ENCODE measurements around the gene CLEC2D. TPM values are rescaled to one million over a fixed set of nuclear protein-coding genes. Genes with fewer than 3 reads are reported as not detected.
A peak's percentile ranks its signal among the peaks of the same experiment; 100 is the strongest.

CLEC2D gene
- total and polyA plus RNA-seq, 10 of the 15 experiments (the other 5 are each of a cell fraction or from before 2014, with no cell fraction given), result 4.6 to 29.8 (median 16.0) TPM

GRCh38 chr12:9649532-9649940, 20.0 kb upstream of the CLEC2D start (continued):
- TF ChIP-seq ZBTB33 (IDR thresholded peaks at IDR 0.05) (no peak), CEBPZ (IDR thresholded peaks at IDR 0.05; ENCODE audit: low read depth, low read length) (no peak), ZNF217 (IDR thresholded peaks at IDR 0.05) (no peak), CTCF (IDR thresholded peaks at IDR 0.05 in 2 of 3, conservative IDR thresholded peaks at IDR 0.05 in 1 of 3; ENCODE audit: control insufficient read depth in 2 of 3, extremely low read depth in 1 of 3, insufficient read depth in 1 of 3, low read depth in 3 of 3, low read length in 3 of 3) (no peak), RAD51 (IDR thresholded peaks at IDR 0.05) (no peak), PRDM15 (CRISPR knock-in tag; IDR thresholded peaks at IDR 0.05) (no peak), NR2F1 (conservative IDR thresholded peaks at IDR 0.05) (no peak), MTA2 (IDR thresholded peaks at IDR 0.05; ENCODE audit: low read depth) (peak; percentile 37; the same call in 1 of the 2 replicates), CBX3 (IDR thresholded peaks at IDR 0.05; ENCODE audit: borderline replicate concordance, low read depth) (no peak), CHD4 (IDR thresholded peaks at IDR 0.05) (no peak), SUZ12 (IDR thresholded peaks at IDR 0.05; ENCODE audit: unreplicated experiment) (no peak), RCOR1 (conservative IDR thresholded peaks at IDR 0.05; ENCODE audit: low read depth, low read length) (no peak), ZNF384 (IDR thresholded peaks at IDR 0.05; ENCODE audit: borderline replicate concordance, low read depth, low read length) (no peak), ETV6 (conservative IDR thresholded peaks at IDR 0.05 in 1 of 2, IDR thresholded peaks at IDR 0.05 in 1 of 2; ENCODE audit: borderline replicate concordance in 1 of 2, low read depth in 1 of 2) (no peak), RBBP5 (conservative IDR thresholded peaks at IDR 0.05) (no peak), CREM (IDR thresholded peaks at IDR 0.05; ENCODE audit: low read depth) (no peak), DPF2 (IDR thresholded peaks at IDR 0.05) (no peak), ASH2L (IDR thresholded peaks at IDR 0.05; ENCODE audit: borderline replicate concordance, low read depth) (no peak), POLR2A (IDR thresholded peaks at IDR 0.05; ENCODE audit: low read depth, low read length) (0 out of 2 replicates have a peak, but pooled peaks have one; percentile 19), EZH2 (IDR thresholded peaks at IDR 0.05; ENCODE audit: borderline replicate concordance, control insufficient read depth, low read depth, low read length) (no peak), JUNB (IDR thresholded peaks at IDR 0.05) (0 out of 2 replicates have a peak, but pooled peaks have one; percentile 28), TARDBP (IDR thresholded peaks at IDR 0.05; ENCODE audit: borderline replicate concordance) (no peak)

All from GM12878 (cell line).